SK-N-SH (cell line): ENCODE measurements around the gene AKAP10. TPM values are rescaled to one million over a fixed set of nuclear protein-coding genes. Genes with fewer than 3 reads are reported as not detected.

Experiments used
- CTCF ChIA-PET: fragments of 300-600, 350-600 bp; formaldehyde crosslinking; extraction: SDS; loops from one replicate; lab custom pipeline; 2021; lab: Yijun Ruan, JAX
- POLR2A ChIA-PET: fragments of 350-600 bp; sonication (Branson Sonifier 250); formaldehyde crosslinking; extraction: SDS; loops from one replicate; lab custom pipeline; 2020; ENCODE audit warnings: antibody characterized with exemption, inconsistent platforms; lab: Yijun Ruan, JAX
- DNase-seq: peaks from one replicate; pipeline ENCODE4 v3.0.0; 2012
- H2AFZ ChIP-seq: fragments of 200-600 bp; sonication (generic); 2 replicates; pipeline ENCODE4 v1.8.1; 2016; ENCODE audit warnings: antibody characterized with exemption, mild to moderate bottlenecking, low read depth
- H3F3A ChIP-seq: fragments of 200-600 bp; sonication (generic); replicated peaks from 2 replicates; pipeline ENCODE3; 2016; ENCODE audit warnings: antibody characterized with exemption, mild to moderate bottlenecking; ENCODE audit not compliant: insufficient read depth
- H3K27ac ChIP-seq, 2 experiments: fragments of 200-500 bp in 1 of 2; fragments of 200-600 bp in 1 of 2; sonication (Bioruptor generic) in 1 of 2; sonication (generic), shearing (Covaris generic) in 1 of 2; 2 replicates each; pipeline versions ENCODE4 v1.5.1 to v1.6.1; 2014 to 2016; ENCODE audit warnings: low read depth in 2 of 2, inconsistent platforms in 1 of 2, low read length in 1 of 2, mild to moderate bottlenecking in 1 of 2, mixed read lengths in 1 of 2
- H3K27me3 ChIP-seq: fragments of 200-600 bp; sonication (generic), shearing (Covaris generic); 2 replicates; pipeline ENCODE4 v1.6.1; 2016; ENCODE audit warnings: mixed run types; ENCODE audit not compliant: insufficient read depth
- H3K36me3 ChIP-seq, 2 experiments: fragments of 200-500 bp in 1 of 2; fragments of 200-600 bp in 1 of 2; sonication (Bioruptor generic) in 1 of 2; sonication (generic) in 1 of 2; replicated peaks in 1 of 2; 2 replicates each; pipeline versions ENCODE3 to v1.5.1; 2014 to 2016; ENCODE audit warnings: low read length in 1 of 2, mild to moderate bottlenecking in 1 of 2; ENCODE audit not compliant: insufficient read depth in 2 of 2, control insufficient read depth in 1 of 2
- H3K4me1 ChIP-seq, 2 experiments: fragments of 200-500 bp in 1 of 2; fragments of 200-600 bp in 1 of 2; sonication (Bioruptor generic) in 1 of 2; sonication (generic), shearing (Covaris generic) in 1 of 2; 2 replicates each; pipeline versions ENCODE4 v1.5.1 to v1.6.1; 2014 to 2016; ENCODE audit warnings: low read depth in 1 of 2, low read length in 1 of 2, mixed run types in 1 of 2; ENCODE audit not compliant: insufficient read depth in 2 of 2, control insufficient read depth in 1 of 2
- H3K4me2 ChIP-seq: fragments of 200-600 bp; sonication (generic), shearing (Covaris generic); 2 replicates; pipeline ENCODE4 v1.6.1; 2017; ENCODE audit warnings: mixed run types
- H3K4me3 ChIP-seq, 2 experiments: fragments of 200-500 bp in 1 of 2; fragments of 200-600 bp in 1 of 2; sonication (Bioruptor generic) in 1 of 2; sonication (generic), shearing (Covaris generic) in 1 of 2; 2 replicates each; pipeline versions ENCODE4 v1.5.1 to v1.8.1; 2014 to 2016; ENCODE audit warnings: low read depth in 2 of 2, inconsistent platforms in 1 of 2, low read length in 1 of 2, mild to moderate bottlenecking in 1 of 2, mixed read lengths in 1 of 2, moderate library complexity in 1 of 2
- H3K79me2 ChIP-seq: fragments of 200-600 bp; sonication (generic); 2 replicates; pipeline ENCODE4 v1.8.1; 2017; ENCODE audit warnings: mild to moderate bottlenecking; ENCODE audit not compliant: insufficient read depth
- H3K9ac ChIP-seq: fragments of 200-600 bp; sonication (generic); 2 replicates; pipeline ENCODE4 v1.6.1; 2017; ENCODE audit warnings: mixed run types
- H3K9me2 ChIP-seq: fragments of 200-600 bp; sonication (generic); 2 replicates; pipeline ENCODE4 v1.6.1; 2017; ENCODE audit warnings: mixed run types
- H3K9me3 ChIP-seq: fragments of 200-600 bp; sonication (generic); 2 replicates; pipeline ENCODE4 v1.6.1; 2017; ENCODE audit warnings: mixed run types, mild to moderate bottlenecking, moderate library complexity
- H4K20me1 ChIP-seq: fragments of 200-600 bp; sonication (generic); 2 replicates; pipeline ENCODE4 v1.6.1; 2017; ENCODE audit warnings: mild to moderate bottlenecking, mixed run types; ENCODE audit not compliant: insufficient read depth
- CHD2 ChIP-seq: fragments of 150-350 bp; IDR thresholded peaks from 2 replicates; pipeline ENCODE4 v1.6.1; 2018; ENCODE audit warnings: low read length; ENCODE audit not compliant: partially characterized antibody
- ELF1 ChIP-seq: IDR thresholded peaks from 2 replicates; pipeline ENCODE4 v1.4.0; 2012
- EP300 ChIP-seq, 2 experiments: IDR thresholded peaks; 2 replicates each; pipeline versions ENCODE4 v1.4.0 to v1.6.1; 2012; ENCODE audit warnings: borderline replicate concordance in 1 of 2, low read depth in 1 of 2, low read length in 1 of 2
- FOXJ3 ChIP-seq: sonication (generic); formaldehyde crosslinking; IDR thresholded peaks from 2 replicates; pipeline ENCODE4 v1.5.1; 2020; ENCODE audit warnings: mild to moderate bottlenecking, missing genetic modification reagents
- FOXM1 ChIP-seq: IDR thresholded peaks from 2 replicates; pipeline ENCODE4 v1.4.0; 2012; ENCODE audit warnings: low read depth, mild to moderate bottlenecking
- IRF3 ChIP-seq: fragments of 150-350 bp; IDR thresholded peaks from 2 replicates; pipeline ENCODE4 v1.6.1; 2016; ENCODE audit warnings: mild to moderate bottlenecking, low read depth, low read length
- JUND ChIP-seq: IDR thresholded peaks from 2 replicates; pipeline ENCODE4 v1.4.0; 2012
- MAX ChIP-seq: IDR thresholded peaks from 2 replicates; pipeline ENCODE4 v1.4.0; 2012; ENCODE audit warnings: low read depth
- MEF2A ChIP-seq: IDR thresholded peaks from 2 replicates; pipeline ENCODE4 v1.4.0; 2012; ENCODE audit warnings: low read depth, borderline replicate concordance
- MXI1 ChIP-seq: IDR thresholded peaks from 2 replicates; pipeline ENCODE4 v1.6.1; 2012; ENCODE audit warnings: mild to moderate bottlenecking, low read depth, low read length, improper control_type of control experiment
- NFIC ChIP-seq: IDR thresholded peaks from 2 replicates; pipeline ENCODE4 v1.4.0; 2012; ENCODE audit warnings: borderline replicate concordance
- NRF1 ChIP-seq: IDR thresholded peaks from 2 replicates; pipeline ENCODE4 v1.6.1; 2012; ENCODE audit warnings: low read depth, mild to moderate bottlenecking, low read length
- POLR2AphosphoS5 ChIP-seq: IDR thresholded peaks from 2 replicates; pipeline ENCODE4 v1.6.1; 2012; ENCODE audit warnings: low read depth, low read length
- RAD21 ChIP-seq: IDR thresholded peaks from 2 replicates; pipeline ENCODE4 v1.6.1; 2012; ENCODE audit warnings: mild to moderate bottlenecking, low read length
- RCOR1 ChIP-seq: fragments of 150-350 bp; IDR thresholded peaks from 2 replicates; pipeline ENCODE4 v1.6.1; 2017; ENCODE audit warnings: antibody characterized with exemption, low read length
- RFX5 ChIP-seq: IDR thresholded peaks from 2 replicates; pipeline ENCODE4 v1.6.1; 2012; ENCODE audit warnings: mild to moderate bottlenecking, improper control_type of control experiment, low read length
- RXRA ChIP-seq: IDR thresholded peaks from 2 replicates; pipeline ENCODE4 v1.4.0; 2012; ENCODE audit warnings: low read depth, mild to moderate bottlenecking, borderline replicate concordance
- SIN3A ChIP-seq: IDR thresholded peaks from 2 replicates; pipeline ENCODE4 v1.6.1; 2012; ENCODE audit warnings: low read depth, mild to moderate bottlenecking, low read length, moderate library complexity, borderline replicate concordance
- TAF1 ChIP-seq: IDR thresholded peaks from 2 replicates; pipeline ENCODE4 v1.6.1; 2012; ENCODE audit warnings: low read depth, mild to moderate bottlenecking, low read length, moderate library complexity, borderline replicate concordance
- USF1 ChIP-seq: IDR thresholded peaks from 2 replicates; pipeline ENCODE4 v1.4.0; 2012; ENCODE audit warnings: low read depth, borderline replicate concordance
- USF2 ChIP-seq: fragments of 150-350 bp; IDR thresholded peaks from 2 replicates; pipeline ENCODE4 v1.6.1; 2017; ENCODE audit warnings: antibody characterized with exemption, low read length, low read depth, borderline replicate concordance
- YY1 ChIP-seq: IDR thresholded peaks from 2 replicates; pipeline ENCODE4 v1.4.0; 2012; ENCODE audit warnings: low read depth, mild to moderate bottlenecking
- WGBS: methylation state at CpG from one replicate; pipeline ENCODE4 v1.1.6; 2017; ENCODE audit warnings: low lambda C conversion rate; 5-methylcytosine and 5-hydroxymethylcytosine counted together
- polyA plus RNA-seq, 3 experiments: library from polyadenylated mRNA; depleted of rRNA; stranded (reverse); fragments of >200 nt; gene quantifications; 2 replicates each; pipeline ENCODE4 v1.2.3, GENCODE V29; 2012
- TF ChIP-seq, protein P1 (sequence below): IDR thresholded peaks from 2 replicates; pipeline ENCODE4 v1.4.0; 2012; ENCODE audit warnings: low read depth, borderline replicate concordance
- TF ChIP-seq, protein P2 (sequence below): IDR thresholded peaks from 2 replicates; pipeline ENCODE4 v1.6.1; 2012; ENCODE audit warnings: mild to moderate bottlenecking, low read depth, low read length, moderate library complexity

The AKAP10 gene
- polyA plus RNA-seq, 1 of the 3 experiments (the other 2 are of a cell fraction), result 12.7 TPM

GRCh38 chr17:20010099-20010863 is 32.7 kb upstream of the AKAP10 start:
- peak; percentile 64 for DNase-seq
- Histone ChIP-seq H3K4me2 (peak overlapping the region; percentile 98), H3K9me3 (no peaks in the 10 kb centered on the region), H3K79me2 (no peaks in the 10 kb centered on the region), H2AFZ (peak overlapping the region; percentile 93; the same call in 1 of the 2 replicates), H3K9me2 (no peaks in the 10 kb centered on the region), H3K36me3 (no peaks in the 10 kb centered on the region), H3K27me3 (no peaks in the 10 kb centered on the region; the same call in 1 of the 2 replicates), H3F3A (peaks cover 18% of the 10 kb centered on the region), H3K9ac (peak overlapping the region; percentile 27; the same call in 1 of the 2 replicates), H3K4me1 (peaks cover 0 to 4% of the 10 kb centered on the region in 2 experiments; a peak in 2 of 4 replicates), H3K27ac (no peak overlapping the region; a peak in 1 of 4 replicates), H4K20me1 (no peaks in the 10 kb centered on the region), H3K4me3 (peak overlapping the region; percentile 66 to 82)
- POLR2A ChIA-PET, result no interaction called here
- CTCF ChIA-PET, result interaction anchor here (0.6 to 4.4 kb wide), 36 partner anchors 9 to 273 kb away, joined by 3 to 56 read pairs (median 5); partner anchors contain the start of gene ULK2
- 14% methylated on average over 11 of the region's 11 CpGs for WGBS
- TF ChIP-seq IRF3 (no peak), RXRA (no peak), MXI1 (no peak), SIN3A (0 out of 2 replicates have a peak, but pooled peaks have one; percentile 46), FOXJ3 (CRISPR knock-in tag) (no peak), RFX5 (no peak), CHD2 (no peak), FOXM1 (no peak), USF1 (no peak), ELF1 (no peak), USF2 (no peak), EP300 (IDR thresholded peaks at IDR 0.05; ENCODE audit: borderline replicate concordance in 1 of 2, low read depth in 1 of 2, low read length in 1 of 2) (no peak), NFIC (no peak), YY1 (no peak), RAD21 (peak; percentile 36; the same call in 1 of the 2 replicates), NRF1 (no peak), JUND (no peak), MEF2A (no peak), TAF1 (no peak), POLR2AphosphoS5 (no peak), RCOR1 (0 out of 2 replicates have a peak, but pooled peaks have one; percentile 12), MAX (0 out of 2 replicates have a peak, but pooled peaks have one; percentile 17)
- TF ChIP-seq, protein P1, sequence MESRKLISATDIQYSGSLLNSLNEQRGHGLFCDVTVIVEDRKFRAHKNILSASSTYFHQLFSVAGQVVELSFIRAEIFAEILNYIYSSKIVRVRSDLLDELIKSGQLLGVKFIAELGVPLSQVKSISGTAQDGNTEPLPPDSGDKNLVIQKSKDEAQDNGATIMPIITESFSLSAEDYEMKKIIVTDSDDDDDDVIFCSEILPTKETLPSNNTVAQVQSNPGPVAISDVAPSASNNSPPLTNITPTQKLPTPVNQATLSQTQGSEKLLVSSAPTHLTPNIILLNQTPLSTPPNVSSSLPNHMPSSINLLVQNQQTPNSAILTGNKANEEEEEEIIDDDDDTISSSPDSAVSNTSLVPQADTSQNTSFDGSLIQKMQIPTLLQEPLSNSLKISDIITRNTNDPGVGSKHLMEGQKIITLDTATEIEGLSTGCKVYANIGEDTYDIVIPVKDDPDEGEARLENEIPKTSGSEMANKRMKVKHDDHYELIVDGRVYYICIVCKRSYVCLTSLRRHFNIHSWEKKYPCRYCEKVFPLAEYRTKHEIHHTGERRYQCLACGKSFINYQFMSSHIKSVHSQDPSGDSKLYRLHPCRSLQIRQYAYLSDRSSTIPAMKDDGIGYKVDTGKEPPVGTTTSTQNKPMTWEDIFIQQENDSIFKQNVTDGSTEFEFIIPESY, result no peak
- TF ChIP-seq, protein P2, sequence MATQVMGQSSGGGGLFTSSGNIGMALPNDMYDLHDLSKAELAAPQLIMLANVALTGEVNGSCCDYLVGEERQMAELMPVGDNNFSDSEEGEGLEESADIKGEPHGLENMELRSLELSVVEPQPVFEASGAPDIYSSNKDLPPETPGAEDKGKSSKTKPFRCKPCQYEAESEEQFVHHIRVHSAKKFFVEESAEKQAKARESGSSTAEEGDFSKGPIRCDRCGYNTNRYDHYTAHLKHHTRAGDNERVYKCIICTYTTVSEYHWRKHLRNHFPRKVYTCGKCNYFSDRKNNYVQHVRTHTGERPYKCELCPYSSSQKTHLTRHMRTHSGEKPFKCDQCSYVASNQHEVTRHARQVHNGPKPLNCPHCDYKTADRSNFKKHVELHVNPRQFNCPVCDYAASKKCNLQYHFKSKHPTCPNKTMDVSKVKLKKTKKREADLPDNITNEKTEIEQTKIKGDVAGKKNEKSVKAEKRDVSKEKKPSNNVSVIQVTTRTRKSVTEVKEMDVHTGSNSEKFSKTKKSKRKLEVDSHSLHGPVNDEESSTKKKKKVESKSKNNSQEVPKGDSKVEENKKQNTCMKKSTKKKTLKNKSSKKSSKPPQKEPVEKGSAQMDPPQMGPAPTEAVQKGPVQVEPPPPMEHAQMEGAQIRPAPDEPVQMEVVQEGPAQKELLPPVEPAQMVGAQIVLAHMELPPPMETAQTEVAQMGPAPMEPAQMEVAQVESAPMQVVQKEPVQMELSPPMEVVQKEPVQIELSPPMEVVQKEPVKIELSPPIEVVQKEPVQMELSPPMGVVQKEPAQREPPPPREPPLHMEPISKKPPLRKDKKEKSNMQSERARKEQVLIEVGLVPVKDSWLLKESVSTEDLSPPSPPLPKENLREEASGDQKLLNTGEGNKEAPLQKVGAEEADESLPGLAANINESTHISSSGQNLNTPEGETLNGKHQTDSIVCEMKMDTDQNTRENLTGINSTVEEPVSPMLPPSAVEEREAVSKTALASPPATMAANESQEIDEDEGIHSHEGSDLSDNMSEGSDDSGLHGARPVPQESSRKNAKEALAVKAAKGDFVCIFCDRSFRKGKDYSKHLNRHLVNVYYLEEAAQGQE, result no peak
